ENCODE data around the gene FBXO31.
"Not testable (repeated sequence)": the region's sequence is repeated elsewhere in the genome, so short reads cannot be mapped to it uniquely, and the experiment has no call there.

The FBXO31 gene

DNA sequence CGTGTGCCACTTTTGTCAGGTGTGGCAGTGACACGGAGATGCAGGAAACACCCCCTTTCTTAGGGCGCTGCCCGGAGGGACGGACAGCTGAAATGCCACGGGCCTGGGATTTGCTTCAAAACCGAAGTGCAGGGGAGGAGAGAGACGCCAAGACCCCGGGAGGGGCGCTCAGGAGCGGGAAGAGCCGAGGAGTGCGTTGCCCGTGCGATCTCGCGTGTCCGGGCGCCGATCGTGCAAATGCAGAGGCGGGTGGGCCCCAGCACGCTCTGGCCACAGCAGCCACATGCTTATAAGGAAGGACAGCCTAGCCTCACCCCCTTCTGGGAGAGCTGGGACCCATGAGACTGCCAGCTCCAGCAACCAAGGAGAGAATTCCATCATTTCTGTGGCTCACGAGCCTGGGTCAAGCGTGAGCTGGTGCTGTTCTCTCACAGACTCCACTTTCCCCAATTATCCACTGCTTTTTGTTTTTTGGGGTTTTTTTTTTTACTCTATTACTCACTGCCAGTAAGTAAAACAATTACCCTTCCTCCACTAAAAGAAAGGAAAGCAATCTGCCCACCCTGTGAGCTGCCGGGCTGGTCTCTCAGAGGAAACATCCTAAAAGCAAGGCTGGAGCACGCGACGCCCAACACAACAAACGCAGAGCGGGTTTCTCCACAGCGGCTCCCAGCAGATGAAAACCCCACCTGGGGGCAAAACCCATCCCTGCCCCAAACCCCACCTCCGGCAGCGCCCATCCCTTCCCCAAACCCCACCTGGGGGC is 39.2 kb downstream of the FBXO31 start:
- DNase-seq (ENCODE audit: low read depth, low spot score) = no peak

GRCh38 chr16:87343753-87344050 is 39.9 kb downstream of the FBXO31 start:
- no peak for DNase-seq (ENCODE audit: low read depth, low spot score)

- no peak for DNase-seq (ENCODE audit: low read depth, low spot score)
These were observed 40.4 kb downstream of the FBXO31 start for GRCh38 chr16:87342978-87343752.

- no peak for DNase-seq (ENCODE audit: low read depth, low spot score)
These were observed 41.1 kb downstream of the FBXO31 start for GRCh38 chr16:87342504-87342903.

DNA sequence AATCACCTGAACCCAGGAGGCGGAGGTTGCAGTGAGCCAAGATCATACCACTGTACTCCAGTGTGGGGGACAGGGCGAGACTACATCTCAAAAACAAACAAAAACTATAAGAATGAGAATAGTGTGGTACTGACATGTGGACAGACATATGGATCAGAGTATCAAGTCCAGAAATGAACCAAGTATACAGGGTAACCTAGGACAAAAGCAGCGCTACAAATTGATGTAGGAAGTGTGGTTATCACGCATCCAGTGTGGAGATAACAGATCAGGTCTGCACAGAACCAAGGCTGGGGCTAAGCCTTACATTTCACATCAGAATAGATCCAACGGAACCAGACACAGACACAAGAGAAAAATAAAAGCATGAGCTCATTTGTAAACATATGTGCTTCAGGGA is 43.4 kb downstream of the FBXO31 start:
- DNase-seq (ENCODE audit: low read depth, low spot score) = no peak

GRCh38 chr16:87339724-87340105 is 43.9 kb downstream of the FBXO31 start:
- not testable (repeated sequence) for DNase-seq (ENCODE audit: low read depth, low spot score)

DNA sequence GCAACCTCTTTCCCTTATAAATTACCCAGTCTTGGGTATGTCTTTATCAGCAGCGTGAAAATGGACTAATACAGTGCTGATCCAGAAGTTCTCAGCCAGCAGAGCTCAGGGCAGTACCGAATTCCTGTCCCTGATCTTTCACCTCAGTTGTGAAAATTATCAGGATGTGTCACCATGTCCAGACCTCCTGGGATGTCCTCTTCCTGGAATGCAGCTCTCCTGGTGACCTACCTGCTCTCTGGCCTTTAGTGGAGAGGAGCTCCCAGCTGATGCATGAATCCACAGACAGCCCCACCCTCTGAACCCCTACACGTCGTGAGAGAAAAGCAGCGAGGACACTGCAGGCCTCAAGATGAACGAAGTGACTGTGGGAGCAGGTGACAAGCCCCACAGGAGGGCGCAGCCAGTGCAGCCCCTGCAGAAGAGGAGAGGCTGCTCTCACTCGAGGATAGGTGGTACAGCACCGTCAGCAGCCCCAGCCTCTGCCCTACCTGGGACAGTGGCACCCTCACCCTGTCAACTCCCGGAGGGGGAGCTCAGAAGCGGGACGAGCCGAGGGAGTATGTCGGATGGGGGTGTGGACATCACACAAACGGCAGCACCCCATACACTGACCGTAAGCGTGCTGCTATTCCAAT is 44.4 kb downstream of the FBXO31 start:
- no peak for DNase-seq (ENCODE audit: low read depth, low spot score)

DNA sequence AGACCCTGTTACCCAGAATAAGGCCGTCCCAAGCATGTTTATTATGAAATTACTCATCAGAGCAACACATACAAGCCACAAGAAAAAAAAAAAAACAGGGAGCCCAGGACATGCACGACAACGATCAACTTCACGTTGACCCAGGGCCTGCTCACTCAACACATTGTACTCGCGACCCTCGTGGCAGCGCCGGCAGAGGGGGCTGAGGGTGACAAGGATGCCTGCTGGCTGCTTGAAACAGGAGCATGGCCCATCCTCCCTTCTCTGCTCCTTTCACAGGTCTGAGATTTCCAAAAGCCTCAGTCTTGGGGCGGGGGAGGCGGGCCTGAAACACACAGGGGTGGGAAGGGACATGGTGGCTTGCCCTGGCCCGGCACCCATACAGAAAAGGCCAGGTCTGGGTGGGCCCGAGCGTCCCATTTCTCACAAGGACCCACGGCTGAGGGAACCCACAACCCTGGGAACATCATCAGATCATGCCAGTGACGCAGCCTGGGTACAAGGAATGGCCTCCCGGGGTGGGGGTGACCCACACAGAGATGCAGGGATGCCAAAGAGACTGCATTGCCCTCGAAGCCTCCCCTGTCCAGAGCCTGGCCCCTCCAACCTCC is 45.3 kb downstream of the FBXO31 start:
- no peak for DNase-seq (ENCODE audit: low read depth, low spot score)

DNA sequence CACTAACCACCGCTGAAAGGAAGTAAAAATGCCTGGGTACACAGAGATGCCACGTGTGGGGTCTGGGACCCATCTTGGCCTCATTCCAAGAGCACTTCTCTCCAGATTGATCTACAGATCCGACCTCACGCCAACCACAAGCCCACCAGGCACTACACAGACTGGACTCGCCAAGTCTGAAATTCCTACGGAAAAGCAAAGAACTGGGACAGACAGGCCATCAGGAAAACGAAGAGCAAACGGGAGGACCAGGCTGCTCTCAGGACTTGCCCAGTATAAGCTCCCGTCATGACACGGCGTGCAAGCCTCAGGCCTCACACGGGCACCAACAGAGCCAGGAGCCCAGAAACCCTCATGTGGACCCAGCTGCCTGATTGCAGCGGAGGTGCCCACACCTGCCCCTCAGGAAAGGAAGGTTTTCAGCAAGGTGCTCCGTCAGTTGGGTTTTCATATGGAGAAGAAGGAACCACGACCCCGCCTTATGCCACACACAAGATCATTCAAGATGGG is 46.3 kb downstream of the FBXO31 start:
- DNase-seq (ENCODE audit: low read depth, low spot score) = no peak

DNA sequence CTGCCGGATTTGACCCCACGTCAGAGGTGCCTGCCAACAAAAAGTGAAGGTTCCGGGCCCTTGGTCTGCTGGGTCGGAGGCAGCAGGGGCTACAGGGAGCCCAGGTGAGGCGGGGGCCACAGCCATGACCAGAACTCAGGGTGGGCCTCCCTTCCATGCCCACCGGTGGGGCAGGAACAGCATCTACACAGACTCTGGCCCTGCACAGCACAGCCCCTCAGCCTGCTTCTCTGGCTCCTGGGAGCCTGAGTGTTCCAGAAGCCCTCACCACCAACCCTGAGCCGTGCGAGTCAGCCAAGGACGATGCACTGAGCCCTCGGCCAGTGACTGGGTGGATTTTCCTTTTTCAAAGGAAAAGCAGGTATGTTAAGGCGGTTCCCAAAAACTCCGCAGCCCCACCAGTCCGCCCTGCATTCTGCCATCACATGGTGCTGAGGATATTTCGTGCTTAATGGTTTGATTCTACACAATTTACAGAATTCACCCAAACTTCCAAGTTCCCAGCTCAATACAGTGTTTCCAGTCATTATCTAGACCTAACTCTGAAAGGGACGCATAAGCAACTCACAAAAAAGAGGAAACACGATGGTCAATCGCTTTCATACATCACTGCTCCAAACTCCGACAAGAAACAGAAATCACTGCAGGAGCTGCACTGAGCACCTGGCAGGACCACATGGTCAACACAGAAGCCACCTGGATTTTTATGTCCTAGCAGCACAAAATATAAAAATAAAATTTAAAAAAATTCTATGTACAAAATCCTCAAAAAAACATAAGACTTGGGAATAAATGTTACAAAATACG is 46.9 kb downstream of the FBXO31 start:
- DNase-seq (ENCODE audit: low read depth, low spot score) = no peak

DNA sequence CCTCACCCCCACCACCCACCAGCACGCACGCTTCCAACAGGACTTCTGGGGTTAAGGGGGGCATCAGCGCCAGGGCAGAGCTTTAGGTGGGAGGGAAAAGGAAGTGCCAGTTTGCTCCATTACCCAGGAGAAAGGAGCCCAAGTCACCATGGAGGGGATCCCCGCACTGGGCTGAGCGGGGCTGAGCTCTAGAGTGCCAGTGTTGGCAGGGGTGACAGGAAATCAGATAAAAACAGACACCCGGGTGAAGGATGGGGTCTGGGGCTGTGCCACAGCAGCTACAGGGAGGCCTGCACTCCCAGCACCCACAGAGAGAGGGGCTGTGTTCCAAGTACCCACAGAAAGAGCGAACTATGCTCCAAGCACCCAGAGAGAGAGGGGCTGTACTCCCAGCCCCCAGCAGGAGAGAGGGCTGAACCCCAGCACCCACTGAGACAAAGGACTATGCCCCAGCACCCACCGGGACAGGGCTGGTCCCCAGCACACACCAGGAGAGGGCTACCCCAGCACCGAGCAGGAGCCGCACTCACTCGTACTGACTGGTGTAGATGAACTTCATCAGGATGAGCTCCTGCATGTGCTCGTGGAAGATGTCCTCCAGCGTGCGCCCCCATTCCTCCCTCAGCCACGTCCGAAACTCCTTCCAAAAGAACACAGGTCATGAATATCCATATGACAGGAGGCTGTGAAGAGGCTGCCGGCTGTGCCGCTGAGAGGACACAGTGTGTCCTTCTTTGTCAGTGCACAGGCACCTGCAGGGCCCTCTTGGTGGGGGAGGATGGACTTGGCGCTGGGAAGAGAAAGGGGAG is 47.7 kb downstream of the FBXO31 start:
- DNase-seq (ENCODE audit: low read depth, low spot score) = no peak

GRCh38 chr16:87334651-87335624 is 48.6 kb downstream of the FBXO31 start:
- DNase-seq (ENCODE audit: low read depth, low spot score) = no peak

DNA sequence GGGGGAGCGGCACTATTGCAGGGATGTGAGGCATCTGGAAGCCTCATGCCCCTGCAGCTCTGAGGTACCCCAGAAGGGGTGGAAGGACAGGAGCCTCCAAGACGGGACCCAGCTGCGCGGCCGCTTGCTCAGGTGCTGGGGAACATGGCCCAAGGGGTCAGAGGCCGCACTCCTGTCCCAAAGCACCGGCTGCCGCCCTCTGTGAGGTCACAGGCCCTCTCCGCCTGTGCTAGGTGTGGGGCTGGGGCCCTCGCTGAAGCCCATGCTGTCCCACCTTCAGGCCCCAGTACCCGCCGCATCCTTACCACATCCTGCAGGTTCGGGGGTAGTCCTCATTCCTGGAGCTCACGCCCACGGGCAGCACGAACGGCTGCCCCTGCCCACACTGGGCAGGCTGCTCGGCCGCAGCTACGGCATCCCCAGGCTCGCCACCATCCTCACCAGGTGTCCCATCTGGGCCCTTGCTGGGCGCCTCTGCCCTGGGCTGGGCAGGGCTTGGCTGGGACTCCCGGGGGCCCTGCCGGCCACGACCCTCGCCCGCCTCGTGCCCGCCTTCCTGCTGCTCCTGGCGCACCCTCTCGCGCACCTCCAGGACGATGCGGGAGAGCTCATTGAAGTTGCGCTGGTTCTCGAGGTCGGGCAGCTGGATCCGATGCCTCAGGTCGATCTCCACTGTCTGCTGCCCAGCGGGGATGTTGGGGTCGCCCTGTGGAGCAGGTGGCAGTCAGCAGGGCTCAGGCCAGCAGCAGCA is 49.8 kb downstream of the FBXO31 start:
- no peak for DNase-seq (ENCODE audit: low read depth, low spot score)

DNA sequence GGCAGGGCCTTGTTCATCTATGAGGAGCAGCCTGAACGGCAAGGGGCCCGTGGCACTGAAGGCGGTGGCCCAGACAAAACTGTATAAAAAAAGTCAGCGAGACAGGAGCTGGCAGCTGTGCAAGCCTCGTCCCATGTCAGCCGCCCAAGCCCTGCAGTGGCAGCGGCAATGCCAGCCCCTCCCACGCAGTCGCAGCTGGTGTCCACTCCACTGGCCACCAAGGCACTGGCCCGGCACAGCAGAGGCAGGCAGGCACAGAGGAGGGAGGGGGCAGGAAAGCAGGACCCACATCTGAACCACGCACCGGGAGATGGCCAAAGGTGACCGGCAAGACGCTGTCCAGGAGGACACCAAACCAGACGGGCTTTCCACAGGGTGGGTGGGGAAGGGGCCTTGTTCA is 50.5 kb downstream of the FBXO31 start:
- no peak for DNase-seq (ENCODE audit: low read depth, low spot score)

DNA sequence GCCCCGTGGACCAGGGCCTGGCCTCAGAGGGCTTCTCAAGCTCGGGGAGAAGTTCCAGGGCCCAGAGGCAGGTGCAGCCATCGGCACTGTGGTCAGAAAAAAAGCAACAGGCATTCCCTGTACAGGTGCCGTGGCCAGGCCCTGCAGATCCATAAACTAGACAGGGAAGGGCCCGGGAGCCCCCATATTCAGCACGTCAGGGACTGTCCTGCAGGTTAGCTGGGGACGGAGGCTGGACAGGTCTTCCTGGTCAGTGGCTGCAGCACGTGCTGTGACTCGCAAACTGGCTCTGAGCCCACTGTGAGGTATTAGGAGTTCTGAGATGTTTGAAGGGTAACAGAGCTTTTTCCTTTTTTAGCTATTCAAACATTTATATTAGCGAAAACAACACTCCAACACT is 51.4 kb downstream of the FBXO31 start:
- no peak for DNase-seq (ENCODE audit: low read depth, low spot score)

DNA sequence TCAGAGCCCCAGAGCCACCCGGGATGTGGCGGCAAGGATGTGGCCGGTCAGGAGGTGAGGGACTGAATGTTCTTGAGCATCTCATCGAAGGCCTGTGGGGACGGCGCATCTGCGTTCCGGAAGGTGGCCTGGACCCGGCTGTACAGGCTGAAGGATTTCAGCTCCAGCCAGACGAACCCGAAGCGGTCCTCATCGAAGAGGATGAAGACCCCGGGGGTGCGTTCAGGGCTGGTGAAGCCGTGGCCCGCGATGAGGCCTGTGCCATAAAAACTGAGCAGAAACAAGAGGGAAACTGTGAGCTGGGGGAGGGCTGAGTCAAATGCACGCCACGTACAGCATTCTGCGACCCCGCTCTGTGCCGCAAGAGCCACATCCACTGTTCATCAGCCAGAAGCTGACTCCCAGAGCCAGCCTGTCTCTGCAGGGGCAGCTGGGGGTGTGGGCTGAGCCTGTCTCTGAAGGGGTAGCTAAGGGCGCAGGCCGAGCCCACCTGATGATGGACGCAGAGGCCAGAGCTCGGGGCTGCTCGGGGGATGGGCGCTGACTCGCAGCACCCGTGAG is 52.3 kb downstream of the FBXO31 start:
- no peak for DNase-seq (ENCODE audit: low read depth, low spot score)

DNA sequence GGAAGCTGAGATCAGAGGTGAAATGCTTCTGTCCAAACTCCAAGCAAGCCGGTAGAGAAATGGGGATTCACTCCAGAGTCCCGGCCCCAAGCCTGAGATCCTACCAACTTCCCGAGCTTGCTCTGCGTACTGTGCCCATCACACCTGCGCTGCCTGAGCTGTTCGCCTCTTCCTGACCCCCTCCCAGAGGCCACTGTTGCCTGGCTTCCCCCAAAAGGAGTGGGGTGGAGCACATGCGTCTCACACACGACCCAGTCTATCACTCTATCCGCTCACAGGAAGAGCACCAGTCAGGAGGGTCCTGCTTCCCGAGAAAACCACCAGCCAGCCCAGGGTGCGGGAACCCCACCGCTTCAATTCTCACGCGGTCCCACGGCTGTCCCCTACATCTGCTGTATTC is 52.9 kb downstream of the FBXO31 start:
- DNase-seq (ENCODE audit: low read depth, low spot score) = no peak

- DNase-seq (ENCODE audit: low read depth, low spot score) = no peak
These were observed 53.3 kb downstream of the FBXO31 start for GRCh38 chr16:87330257-87330624.

Measured in brain pericyte (primary cell).